ENCODE results near the gene APCDD1.
A peak's percentile ranks its signal among the peaks of the same experiment; 100 is the strongest.
"Not testable (repeated sequence)": the region's sequence is repeated elsewhere in the genome, so short reads cannot be mapped to it uniquely, and the experiment has no call there.

Gene APCDD1

DNA sequence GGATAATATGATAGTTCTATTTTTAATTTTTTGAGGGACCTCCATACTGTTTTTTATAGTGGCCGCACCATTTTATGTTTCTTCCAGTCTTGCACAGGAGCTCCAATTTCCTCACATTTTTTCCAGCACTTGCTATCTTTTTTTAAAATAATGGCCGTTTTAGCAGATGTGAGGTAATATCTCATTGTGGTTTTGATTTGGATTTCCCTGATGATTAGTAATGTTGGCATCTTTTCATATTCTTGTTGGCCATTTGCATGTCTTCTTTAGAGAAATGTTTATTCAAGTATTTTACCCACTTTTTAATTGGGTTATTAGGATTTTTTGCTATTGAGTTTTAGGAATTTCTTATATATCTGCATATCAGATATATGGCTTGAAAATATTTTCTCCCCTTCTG, 41.5 kb downstream of the APCDD1 start:
- no peak for DNase-seq (ENCODE audit: low spot score)

DNA sequence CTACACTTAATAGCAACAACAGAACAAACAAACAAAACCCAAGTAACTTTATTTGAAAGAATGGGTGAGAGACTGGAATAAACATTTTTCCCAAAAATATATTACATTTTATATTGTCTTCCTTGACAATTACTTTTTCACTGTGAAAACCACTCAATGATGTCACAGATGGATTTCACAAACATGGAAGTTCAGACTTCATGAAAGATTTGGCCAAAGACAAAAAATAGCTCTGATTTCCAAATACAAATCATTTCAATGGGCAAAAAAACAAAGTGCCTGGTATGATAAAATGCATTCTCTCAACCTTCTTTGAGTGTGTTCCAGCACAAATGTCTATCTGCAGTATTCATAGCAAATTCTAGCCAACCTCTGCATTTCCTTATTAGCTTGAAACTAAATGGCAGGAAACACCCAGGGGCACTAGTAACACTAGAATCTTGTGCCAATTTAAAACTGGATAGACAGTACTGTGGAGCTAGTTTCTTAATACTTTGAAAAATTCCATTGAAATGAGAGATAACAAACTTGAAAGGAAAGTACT, 42.8 kb downstream of the APCDD1 start:
- no peak for DNase-seq (ENCODE audit: low spot score)

DNA sequence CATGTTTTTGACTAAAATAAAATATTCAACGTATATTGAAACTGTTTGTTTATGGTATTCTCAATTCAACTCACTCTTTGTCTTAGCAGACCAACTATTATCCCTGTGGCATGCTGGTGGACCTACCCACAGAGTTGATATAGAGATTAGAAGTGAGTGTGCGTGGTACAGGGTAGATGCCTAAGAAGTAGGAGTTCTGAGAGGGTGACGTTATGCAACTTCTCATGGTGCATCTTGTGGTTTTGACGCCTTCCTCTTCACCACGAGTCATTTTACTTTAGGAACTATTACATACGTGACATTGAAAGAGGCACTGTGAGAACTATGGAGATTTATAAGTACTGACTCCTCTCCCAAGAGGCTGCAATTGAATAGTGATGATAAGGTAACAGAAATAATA, 44.8 kb downstream of the APCDD1 start:
- DNase-seq (ENCODE audit: low spot score) = no peak

DNA sequence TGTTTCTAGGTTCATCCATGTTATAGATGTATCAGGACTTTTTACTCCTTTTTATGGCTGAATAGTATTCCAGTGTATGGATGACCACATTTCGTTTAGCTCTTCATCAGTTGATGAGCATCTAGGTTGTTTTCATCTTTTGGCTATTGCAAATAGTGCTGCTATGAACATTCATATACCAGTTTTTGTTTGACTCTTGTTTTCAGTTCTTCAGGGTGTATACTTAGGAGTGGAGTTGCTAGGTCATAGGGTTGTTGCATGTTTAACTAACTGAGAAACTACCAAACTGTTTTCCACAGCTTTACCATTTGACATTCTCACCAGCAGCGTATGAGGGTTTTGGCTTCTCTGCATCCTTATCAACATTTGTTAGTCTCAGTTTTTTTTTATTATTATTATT, 45.6 kb downstream of the APCDD1 start:
- no peak for DNase-seq (ENCODE audit: low spot score)

DNA sequence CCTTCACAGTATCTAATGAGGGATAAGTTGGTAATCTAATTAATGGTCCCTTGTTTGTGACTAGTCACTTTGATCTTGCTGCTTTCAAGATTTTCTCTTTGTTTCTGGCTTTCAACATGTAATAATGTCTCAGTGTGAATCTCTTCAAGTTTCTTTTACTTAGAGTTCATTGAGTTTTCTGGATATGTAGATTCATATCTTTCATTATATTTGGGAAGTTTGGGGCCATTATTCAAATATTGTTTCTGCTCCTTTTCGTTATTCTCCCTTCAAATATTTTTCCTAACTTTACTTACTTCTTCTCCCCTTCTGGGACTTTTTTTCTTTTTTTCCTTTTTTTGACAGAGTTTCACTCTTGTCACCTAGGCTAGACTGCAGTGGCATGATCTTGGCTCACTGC, 50.3 kb downstream of the APCDD1 start:
- DNase-seq (ENCODE audit: low spot score) = no peak

DNA sequence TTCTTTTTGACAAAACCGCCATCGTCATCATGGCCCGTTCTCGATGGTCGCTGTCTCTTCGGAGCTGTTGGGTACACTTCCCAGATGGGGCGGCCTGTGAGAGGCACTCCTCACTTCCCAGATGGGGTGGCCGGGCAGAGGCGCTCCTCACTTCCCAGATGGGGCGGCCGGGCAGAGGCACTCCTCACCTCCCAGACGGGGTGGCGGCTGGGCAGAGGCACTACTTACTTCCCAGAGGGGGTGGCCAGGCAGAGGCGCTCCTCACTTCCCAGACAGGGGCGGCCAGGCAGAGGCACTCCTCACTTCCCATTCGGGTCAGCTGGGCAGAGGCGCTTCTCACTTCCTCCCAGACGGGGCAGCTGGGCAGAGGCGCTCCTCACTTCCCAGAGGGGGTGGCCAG, 51.5 kb downstream of the APCDD1 start:
- DNase-seq (ENCODE audit: low spot score) = not testable (repeated sequence)

DNA sequence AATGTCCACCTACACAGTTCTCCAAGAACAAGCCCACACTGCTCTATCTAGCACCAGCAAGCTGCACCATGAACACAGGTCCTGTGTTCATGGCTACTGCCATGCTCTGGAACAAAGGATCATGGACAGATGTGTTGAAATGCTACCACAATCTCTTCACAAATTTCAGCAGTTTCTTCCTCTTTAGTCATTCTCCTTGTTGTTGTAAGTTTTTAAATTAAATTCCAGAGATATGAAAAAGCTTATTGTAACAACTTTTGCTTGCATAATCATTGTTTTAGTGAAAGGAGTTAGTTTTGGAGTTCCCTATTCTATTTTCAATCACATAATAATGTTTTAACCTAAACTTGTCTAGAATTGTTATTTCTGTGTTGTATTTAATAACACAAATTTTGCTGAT, 54.2 kb downstream of the APCDD1 start:
- no peak for DNase-seq (ENCODE audit: low spot score)

DNA sequence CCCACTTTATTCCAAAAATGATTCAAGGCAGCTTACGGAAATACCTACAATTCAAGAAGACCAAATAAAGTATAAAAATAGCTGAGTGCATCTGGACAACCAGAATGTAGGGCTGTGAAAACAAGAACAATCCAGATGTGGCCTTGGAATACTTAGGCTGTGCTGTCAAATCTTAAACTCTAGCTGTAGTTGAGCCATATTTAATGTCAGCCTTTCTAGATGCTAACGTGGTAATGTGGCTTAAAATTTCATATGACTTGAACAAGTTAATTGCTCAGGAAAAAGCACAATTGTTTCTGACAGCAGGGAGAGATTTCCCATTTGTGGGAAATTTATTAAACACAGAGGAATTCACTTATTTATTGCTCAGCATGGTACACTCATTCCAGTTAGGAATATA, 56.8 kb downstream of the APCDD1 start:
- DNase-seq (ENCODE audit: low spot score) = no peak

DNA sequence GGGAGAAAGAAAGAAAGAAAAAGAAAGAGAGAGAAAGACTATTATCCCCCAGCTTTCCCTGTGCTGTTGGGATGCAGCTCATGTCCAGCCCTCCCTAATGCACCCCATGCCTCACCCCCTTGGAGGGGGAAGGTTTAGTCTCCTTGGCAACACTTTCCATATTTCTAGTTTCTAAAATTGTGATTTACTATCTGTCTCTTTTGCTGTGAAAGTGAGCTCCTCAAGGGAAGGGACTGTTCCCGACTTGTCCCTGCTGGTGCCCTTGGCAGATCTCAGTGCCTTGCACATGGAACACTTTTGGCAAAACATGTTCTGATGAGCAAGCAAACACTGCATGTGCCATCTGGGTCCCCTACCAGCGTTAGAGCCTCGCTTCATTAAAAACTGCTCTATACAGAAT, 59.6 kb downstream of the APCDD1 start:
- DNase-seq (ENCODE audit: low spot score) = no peak

DNA sequence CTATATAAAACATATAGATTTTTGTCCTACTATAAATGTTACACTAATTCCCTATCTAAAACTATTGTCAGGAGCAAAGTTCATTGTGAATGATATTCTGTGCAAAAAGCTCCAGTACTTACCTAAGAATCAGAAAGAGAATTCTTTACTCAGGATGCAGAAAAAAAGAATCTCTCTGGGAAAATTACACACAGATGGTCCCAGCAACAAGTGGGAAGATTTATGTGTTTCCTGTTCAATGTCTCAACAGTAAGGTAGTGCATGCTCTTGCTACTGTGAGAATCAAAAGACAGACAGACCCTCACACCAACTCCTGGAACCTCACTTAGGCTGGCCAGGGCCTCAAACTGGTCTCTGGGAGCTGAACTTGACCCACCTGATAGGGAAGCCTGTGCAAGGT, 60.2 kb downstream of the APCDD1 start:
- no peak for DNase-seq (ENCODE audit: low spot score)

DNA sequence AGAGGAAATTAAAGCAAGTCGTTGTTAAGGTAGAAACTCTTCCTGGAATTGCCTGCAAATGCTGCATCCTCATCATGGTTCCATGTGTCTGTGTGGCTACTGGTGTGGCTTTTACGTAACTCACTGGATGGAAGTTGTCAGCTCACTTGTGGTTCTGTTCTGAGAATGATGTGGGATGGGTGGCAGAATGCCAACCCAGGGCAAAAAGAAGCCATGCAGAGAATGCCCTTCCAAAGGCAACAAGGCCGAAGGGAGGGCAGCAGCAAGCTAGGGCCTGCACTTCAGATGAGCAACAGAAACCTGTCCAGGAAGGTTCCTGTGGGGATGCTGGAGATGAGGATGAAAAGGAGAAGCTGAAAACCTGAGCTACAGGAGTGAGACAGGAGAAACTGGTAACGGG, 61.0 kb downstream of the APCDD1 start:
- DNase-seq (ENCODE audit: low spot score) = no peak

DNA sequence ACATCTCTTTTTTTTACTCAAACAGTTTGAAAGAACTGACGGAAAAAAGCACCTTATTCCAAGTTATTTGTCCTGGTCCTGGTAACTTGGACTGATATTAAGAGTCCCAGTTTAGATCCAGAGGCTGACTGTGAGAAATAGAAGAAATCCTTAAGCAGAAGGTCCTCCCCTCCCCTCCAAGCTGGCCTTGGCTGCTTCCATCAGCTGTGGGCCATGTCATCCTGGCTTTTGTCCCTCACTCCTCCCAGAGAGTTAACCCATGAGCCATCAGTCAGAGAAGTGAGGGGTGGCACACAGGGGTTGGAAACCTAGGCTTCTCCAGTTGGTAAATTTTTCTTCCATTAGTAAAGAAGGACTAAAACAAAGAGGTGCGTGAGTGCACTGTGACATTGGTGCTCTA, 61.6 kb downstream of the APCDD1 start:
- no peak for DNase-seq (ENCODE audit: low spot score)

DNA sequence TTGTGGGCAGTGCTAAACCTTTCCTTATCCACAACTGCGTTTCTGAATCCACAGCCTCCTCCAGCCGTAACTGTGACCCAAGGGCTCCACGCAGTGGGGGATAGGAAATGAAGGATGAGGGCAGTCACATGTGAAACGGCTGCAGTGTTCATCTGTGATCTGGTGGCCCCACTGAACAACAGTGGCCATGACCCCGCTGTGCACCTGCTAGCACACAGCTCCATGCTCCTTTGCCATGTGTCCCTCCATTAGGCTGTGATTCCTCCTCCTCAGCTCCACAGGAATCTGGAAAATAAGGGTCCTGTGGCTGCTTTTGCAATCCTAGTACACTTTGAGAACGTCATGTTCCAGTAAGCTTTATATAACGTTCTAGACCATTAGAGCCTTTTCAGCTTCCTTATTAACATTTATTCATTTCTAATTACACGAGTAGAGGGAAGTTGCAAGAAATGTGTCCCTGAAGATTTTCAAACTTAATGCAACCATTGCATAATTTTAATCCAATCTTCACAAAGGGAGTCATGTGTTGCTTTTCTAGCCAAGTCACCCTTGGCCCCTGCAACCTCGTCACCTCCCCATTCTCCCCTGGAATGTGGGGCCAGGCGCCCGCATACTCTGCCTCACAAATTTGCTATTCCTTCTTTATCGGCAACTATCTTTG, 64.3 kb downstream of the APCDD1 start:
- DNase-seq (ENCODE audit: low spot score) = peak; percentile 65

DNA sequence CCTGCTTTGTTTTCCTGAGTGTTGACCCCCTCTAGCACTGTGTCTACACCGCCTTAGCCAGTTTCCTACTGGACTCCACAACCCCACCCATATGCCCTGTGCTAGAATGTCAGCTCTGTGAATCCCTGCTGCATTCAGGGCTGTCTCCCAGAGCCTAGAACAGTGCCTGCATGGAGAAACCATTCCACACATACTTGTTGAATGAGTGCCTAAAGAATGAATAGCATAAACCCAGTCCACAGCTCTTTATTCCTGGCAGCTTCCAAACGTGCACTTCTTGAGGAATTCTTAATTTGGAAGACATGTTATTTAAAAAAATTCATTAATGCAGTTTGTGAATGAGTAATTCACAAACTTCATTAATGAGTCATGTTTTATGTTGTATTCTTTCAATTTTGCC, 64.9 kb downstream of the APCDD1 start:
- DNase-seq (ENCODE audit: low spot score) = peak; percentile 38

DNA sequence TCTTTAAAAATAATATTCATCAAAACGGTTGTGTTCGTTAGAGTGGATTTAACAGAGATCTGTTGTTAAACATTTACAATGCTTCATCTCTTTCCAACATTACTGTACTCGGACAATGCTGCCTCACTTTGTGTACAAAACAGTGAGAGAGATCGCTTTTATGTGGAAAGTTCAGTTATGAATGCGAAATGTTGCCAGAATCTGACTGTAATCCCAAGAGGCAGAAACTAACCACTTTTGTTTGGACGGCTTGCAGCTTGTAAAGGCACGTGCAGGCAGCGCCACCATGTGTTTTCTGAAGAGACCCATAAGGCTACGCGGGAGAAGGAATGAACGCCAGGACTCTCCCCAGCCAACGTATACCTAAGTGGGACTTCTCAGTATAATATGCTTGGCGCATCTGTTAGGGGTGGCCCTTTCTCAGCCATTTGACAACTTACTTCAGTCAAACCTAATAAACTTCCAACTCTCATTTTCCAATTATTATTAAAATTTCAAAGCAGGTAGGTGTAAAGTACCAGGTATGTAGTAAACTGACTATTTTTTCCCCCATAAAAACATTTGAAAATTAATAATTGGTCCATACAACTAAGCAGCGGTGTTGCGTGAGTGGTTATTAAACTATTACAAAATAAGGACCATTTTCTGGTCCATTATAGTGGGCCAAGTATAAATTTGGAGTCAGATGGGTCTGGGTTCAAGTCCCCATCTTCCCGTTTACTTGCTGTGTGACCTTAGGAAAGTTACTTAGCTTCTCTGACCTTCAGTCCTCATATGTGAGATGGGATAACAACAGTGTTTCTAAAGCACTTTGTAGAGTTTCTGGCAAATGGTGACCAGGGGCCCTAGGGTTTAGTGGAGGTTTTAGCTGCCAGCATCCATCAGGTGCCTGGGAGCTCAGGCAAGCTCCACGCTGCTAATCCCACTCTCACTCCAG, 65.8 kb downstream of the APCDD1 start:
- DNase-seq (ENCODE audit: low spot score) = peak; percentile 82

DNA sequence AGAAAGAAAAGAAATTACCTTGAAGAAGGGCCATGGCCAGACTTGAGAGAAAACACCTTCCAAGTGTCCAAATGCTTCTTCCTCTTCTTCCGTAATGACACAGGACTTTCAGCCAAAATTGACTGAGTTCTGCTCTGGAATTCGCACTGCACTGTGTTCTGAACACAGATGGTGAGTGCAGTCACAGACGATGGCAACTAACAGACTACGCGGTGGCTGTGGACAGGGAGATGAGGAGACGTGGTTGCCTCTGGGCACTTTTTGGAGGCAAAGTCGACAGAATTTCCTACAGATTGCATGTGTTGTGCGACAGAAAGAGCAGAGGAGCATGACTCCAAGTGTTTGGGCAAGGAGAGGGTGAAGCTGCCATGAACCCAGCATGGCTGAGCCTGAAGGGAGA, 67.1 kb downstream of the APCDD1 start:
- DNase-seq (ENCODE audit: low spot score) = no peak

DNA sequence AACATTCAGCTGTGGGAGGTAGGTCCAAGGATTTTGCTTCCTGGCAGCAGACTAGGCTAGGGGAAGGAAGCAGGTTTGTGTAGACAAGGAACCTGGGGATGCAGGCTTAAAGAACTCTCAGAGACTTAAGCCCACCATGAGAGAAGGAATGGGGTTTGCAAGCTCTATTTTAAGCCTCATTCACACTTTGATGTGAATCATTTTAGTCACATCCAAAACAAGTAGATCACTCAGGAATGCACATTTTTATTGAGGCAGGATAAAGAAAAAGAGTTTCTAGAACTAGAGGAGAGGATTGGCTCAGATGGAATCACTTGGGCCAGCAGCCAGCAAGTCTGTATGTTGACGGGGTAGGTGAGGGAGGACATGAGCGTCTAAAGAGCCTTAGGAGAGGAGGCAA, 68.1 kb downstream of the APCDD1 start:
- no peak for DNase-seq (ENCODE audit: low spot score)

DNA sequence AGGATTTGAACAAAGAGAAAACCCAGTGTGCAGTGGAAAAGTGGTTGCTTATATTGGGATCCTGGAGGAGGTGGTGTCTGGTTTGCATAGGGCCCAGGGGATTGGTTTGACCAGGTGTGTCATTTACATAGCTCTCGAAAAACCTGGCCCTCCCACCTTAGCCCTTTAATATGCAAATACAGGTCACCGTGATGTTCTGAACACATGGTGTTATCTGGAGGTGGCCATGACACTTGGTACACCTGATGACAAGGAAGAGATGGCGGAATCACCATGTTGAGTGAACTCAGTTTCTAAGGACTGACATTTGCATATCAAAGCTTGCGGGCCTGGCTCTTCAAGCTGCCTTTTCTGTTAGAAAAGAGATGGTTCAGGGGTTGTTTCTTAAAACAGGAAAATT, 69.1 kb downstream of the APCDD1 start:
- DNase-seq (ENCODE audit: low spot score) = no peak

DNA sequence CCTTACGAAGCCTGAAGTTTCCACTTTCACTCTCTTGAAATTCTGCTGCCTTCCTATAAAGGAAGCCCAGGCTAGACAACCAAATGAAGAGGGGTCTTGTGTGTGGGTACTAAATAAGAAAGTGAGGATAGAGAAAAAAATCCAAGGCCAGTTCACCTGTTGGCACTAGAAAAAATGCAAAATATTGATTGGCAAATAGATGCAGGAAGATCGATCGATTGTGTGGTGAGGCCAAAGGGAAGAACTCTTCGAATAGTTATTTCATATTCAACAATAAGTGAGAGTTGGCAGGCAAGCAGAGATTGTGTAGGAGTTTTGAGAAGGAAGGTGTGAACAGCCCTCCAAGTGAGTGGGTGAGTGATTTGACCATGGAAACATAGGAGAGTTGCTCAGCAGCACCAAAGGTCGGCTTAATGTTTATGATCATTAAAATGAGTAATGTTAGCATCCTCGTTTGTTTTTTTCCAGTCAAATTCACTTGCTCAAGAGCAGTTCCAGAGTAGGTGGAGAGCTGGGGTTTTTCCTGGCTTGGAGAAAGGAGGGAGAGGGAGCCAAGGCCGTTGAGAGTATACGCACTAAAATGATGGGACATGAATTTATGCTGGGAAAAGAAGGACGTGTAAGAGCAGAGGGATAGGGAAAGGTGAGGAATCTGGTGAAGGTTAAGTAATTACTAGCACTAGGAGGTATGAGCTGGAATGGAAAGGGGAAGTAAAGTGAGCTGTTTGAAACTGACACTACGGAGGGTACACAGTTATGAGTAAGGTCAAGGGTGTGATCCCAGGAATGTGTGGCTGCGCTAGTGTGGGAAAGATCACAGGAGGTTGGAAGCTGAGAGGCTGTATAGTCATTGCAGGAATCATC, 70.3 kb downstream of the APCDD1 start:
- DNase-seq (ENCODE audit: low spot score) = no peak

DNA sequence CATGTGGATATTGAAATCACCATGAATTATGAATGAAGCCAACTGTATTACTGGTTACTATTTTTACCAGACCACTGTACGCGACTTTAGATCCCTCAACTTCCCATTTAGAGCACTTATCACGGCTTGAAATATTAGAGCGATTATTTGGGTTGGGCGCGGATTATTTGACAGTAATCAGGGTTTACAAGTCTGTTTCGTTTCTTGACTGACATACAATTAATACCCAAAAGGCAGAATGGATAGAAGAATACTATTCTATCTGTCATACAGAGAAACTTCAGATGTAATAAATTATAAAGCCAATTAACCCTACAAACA, 70.9 kb downstream of the APCDD1 start:
- DNase-seq (ENCODE audit: low spot score) = no peak

DNA sequence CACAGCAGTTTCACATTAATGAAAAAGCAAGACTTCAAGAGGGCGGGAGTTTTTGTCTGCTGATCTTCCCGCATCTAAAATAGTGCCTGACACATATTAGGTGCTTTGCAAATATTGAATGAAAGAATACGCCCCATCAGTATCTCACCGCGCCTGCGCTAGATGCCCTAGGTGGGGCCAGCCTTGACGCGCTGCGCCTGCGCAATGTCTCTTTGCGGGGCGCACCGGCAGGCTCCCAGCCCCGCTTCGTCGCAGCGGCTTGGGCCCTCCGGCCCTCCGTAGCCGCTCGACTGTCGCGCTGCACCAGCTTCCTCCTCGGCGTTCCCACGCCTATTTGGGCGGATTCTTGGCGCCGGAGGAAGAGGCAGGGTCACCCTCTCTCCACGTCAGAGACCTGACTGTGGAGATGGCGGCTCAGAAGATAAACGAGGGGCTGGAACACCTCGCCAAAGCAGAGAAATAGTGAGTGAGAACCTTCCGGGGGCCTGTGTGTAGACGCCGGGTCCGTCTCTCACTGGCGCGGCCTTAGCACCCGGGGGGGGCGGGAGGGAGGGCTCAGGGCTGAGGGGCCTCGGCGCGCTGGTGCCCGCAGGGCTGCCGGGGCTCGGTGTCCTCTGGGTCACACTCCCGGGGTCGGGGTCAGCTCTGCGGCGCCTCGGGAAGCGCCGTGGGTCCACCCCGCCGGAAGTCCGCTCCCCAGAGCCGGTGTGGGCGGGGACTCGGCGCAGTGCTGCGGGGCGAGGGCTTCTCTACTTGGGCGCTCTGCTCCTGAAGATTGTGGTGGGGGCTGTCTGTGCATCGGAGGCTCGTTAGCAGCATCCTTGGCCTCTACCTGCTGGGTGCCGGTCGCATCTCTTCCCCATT, 71.5 kb downstream of the APCDD1 start, which contains the start of gene NAPG:
Gene NAPG (plus strand): TSS at position 331 of the 864 bp plus-strand sequence. CDS start 76 bp downstream, at position 407.
- peak; percentile 99 for DNase-seq (ENCODE audit: low spot score)

Data from AG08396 (cell line).